PFSK-1 (cell line): ENCODE data around the gene CXCR6.

ENCODE experiments used
- POLR2AphosphoS5 ChIP-seq: IDR thresholded peaks from 2 replicates; pipeline ENCODE4 v1.6.1; 2012; ENCODE audit warnings: low read depth, mild to moderate bottlenecking, control low read depth, low read length, moderate library complexity
- REST ChIP-seq, 2 experiments: IDR thresholded peaks; 2 replicates each; pipeline versions ENCODE4 v1.6.1 to v1.8.0; 2011 to 2012; ENCODE audit warnings: low read depth in 2 of 2, low read length in 2 of 2, control low read depth in 1 of 2, inconsistent platforms in 1 of 2, mild to moderate bottlenecking in 1 of 2, moderate library complexity in 1 of 2; ENCODE audit not compliant: insufficient read depth in 1 of 2
- SIN3A ChIP-seq: IDR thresholded peaks from 2 replicates; pipeline ENCODE4 v1.6.1; 2012; ENCODE audit warnings: mild to moderate bottlenecking, low read length, moderate library complexity, borderline replicate concordance; ENCODE audit not compliant: insufficient read depth
- TAF1 ChIP-seq: IDR thresholded peaks from 2 replicates; pipeline ENCODE4 v1.6.1; 2012; ENCODE audit warnings: low read length, control low read depth, borderline replicate concordance; ENCODE audit not compliant: insufficient read depth

DNA sequence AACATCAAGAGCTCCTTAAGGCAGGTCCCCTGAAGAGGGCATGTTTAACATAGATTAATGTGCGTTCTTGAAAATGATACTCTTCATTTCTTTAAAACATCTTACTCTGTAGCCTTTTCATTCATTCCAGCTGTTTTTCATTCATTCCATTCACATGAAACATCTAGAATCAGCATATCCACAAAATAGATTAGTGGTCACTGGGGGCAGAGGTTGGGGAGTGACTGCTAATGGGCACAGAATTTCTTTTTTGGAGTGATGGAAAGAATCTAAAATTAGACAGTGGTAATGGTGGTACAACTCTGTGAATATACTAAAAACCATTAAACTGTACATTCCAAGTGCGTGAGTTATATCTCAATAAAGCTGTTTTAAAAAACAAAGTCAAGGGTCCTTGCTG lies 15.4 kb upstream of the CXCR6 start:
- TF ChIP-seq SIN3A: no peak
- no peak for TF ChIP-seq REST (IDR thresholded peaks at IDR 0.05; ENCODE audit: insufficient read depth in 1 of 2, low read depth in 2 of 2, low read length in 2 of 2)
- TF ChIP-seq POLR2AphosphoS5: no peak
- no peak for TF ChIP-seq TAF1
